Measurements from ENCODE around the gene SIPA1L3.

GRCh38 chr19:37909661-37910199 is 2.7 kb downstream of the SIPA1L3 start:
- TF ChIP-seq CTCF (IDR thresholded peaks at IDR 0.05 in 4 of 5, conservative IDR thresholded peaks at IDR 0.05 in 1 of 5), result no peak
- no peak for TF ChIP-seq POLR2A (IDR thresholded peaks at IDR 0.05)
